ENCODE measurements around the gene BBS1.

The BBS1 gene

DNA sequence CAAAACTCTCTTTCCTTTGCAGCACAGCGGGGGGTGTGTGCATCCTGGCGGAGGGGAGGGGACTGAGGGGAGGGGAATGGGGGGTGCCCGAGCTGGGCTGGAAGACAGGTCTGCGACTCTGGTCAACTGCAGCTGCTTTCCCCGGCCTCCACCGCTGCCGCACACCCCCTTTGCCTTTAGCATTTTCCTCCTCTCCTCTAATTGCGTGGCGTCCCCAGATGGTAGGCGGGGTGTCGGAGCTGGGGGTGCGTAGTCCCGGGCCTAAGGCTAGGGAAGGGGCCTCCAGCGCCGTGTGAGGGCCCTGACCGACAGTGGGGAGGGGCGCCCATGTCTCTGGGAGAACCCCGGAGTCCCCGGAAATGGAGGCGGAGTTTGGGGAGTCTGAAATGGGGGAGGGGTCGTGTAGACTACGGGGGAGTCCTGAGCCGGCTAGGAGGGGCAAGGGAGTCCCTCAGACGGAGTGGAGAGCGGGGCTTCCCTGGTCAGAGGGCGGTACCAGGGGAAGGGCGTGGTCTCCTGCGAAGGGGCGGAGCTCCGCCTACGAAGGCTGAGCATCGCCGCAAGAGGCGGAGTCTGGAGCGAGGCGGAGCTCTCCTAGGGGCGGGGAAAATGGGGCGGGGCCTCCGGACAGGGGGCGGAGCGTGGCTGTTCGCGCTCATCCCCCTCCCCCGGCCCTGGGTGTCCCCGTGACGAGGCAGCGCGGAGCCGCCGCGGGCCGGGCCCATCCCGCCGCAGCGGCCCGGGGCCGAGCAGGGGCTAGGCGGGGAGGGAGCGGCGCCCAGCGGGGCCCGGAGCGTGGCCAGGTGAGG lies 44.0 kb upstream of the BBS1 start, which contains the start of gene PELI3:
TSS of gene PELI3 (plus strand) at position 681 of the 809 bp plus-strand sequence. CDS start 1,224 bp downstream, outside the sequence.
- peak; percentile 94 for DNase-seq (ENCODE audit: low read depth)
- H3K4me3 ChIP-seq (ENCODE audit: low read depth, low read length), result peak within 1 kb of the TSS; percentile 47
- TF ChIP-seq, protein P1, sequence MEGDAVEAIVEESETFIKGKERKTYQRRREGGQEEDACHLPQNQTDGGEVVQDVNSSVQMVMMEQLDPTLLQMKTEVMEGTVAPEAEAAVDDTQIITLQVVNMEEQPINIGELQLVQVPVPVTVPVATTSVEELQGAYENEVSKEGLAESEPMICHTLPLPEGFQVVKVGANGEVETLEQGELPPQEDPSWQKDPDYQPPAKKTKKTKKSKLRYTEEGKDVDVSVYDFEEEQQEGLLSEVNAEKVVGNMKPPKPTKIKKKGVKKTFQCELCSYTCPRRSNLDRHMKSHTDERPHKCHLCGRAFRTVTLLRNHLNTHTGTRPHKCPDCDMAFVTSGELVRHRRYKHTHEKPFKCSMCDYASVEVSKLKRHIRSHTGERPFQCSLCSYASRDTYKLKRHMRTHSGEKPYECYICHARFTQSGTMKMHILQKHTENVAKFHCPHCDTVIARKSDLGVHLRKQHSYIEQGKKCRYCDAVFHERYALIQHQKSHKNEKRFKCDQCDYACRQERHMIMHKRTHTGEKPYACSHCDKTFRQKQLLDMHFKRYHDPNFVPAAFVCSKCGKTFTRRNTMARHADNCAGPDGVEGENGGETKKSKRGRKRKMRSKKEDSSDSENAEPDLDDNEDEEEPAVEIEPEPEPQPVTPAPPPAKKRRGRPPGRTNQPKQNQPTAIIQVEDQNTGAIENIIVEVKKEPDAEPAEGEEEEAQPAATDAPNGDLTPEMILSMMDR (IDR thresholded peaks at IDR 0.05; ENCODE audit: low read depth, low read length), result no peak
- TF ChIP-seq POLR2A (IDR thresholded peaks at IDR 0.05; ENCODE audit: extremely low read depth, insufficient read length) (peak; percentile 53), MAX (IDR thresholded peaks at IDR 0.05; ENCODE audit: low read depth, low read length) (peak; percentile 35), MYC (IDR thresholded peaks at IDR 0.05; ENCODE audit: low read depth, low read length) (peak; percentile 53)

DNA sequence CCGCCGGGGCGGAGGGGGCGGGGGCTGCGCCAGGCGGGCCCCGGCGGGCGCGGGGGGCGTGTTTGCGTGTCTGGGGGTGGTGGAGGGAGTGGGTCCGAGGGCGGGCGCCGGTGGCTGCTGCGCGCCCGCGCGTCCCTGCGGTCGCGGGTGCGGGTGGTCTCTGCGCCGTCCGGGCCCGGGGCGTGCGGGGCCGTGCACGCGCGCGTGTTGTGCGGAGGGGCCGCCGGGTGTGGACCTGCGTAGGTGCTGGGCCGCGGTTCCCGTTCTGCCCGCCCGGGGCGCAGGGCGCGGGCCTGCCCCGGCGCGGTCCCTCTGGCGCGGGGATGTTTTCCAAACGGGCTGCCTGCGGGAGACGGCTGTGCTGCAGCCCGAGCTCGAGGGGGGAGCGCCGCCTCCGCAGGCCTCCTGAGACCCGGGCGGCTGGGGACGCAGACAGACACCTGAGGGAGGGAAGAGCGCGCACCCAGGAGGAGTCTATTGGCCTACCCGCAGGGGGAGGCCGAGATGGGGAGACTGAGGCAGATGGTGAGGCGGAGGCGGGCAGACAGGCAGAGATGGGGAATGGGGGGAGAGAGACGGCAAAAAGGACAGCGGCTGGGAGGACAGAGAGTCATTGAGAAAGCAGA lies 43.3 kb upstream of the BBS1 start:
- peak; percentile 54 for DNase-seq (ENCODE audit: low read depth)
- H3K4me3 ChIP-seq (ENCODE audit: low read depth, low read length), result peak overlapping the region; percentile 47
- TF ChIP-seq MAX (IDR thresholded peaks at IDR 0.05; ENCODE audit: low read depth, low read length) (no peak), MYC (IDR thresholded peaks at IDR 0.05; ENCODE audit: low read depth, low read length) (no peak), POLR2A (IDR thresholded peaks at IDR 0.05; ENCODE audit: extremely low read depth, insufficient read length) (no peak)
- TF ChIP-seq, protein P1 (IDR thresholded peaks at IDR 0.05; ENCODE audit: low read depth, low read length), result no peak

DNA sequence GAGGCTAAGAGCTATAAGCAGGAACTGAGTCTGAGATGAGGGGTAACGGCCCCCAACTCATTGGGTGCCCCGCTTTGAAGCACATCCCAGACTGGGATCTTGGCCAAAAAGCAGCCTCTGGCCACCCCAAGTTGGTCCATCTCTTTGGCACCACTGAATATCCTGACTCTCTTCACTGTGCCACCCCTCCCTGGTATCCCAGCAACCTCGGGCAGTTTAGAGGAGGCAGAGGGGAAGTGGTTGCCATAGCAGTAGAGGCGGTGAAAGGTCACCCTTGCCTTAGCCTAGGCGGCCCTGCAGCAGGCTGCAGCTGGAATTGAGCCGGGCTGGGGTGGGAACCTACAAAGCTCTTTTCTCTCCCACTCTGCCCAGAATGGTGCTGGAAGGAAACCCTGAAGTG lies 42.7 kb upstream of the BBS1 start:
- no peak for TF ChIP-seq MAX (IDR thresholded peaks at IDR 0.05; ENCODE audit: low read depth, low read length)
- TF ChIP-seq, protein P1 (IDR thresholded peaks at IDR 0.05; ENCODE audit: low read depth, low read length), result no peak
- TF ChIP-seq POLR2A (IDR thresholded peaks at IDR 0.05; ENCODE audit: extremely low read depth, insufficient read length), result no peak
- no peak for TF ChIP-seq MYC (IDR thresholded peaks at IDR 0.05; ENCODE audit: low read depth, low read length)
- H3K4me3 ChIP-seq (ENCODE audit: low read depth, low read length), result peak overlapping the region; percentile 47
- peak; percentile 81 for DNase-seq (ENCODE audit: low read depth)

DNA sequence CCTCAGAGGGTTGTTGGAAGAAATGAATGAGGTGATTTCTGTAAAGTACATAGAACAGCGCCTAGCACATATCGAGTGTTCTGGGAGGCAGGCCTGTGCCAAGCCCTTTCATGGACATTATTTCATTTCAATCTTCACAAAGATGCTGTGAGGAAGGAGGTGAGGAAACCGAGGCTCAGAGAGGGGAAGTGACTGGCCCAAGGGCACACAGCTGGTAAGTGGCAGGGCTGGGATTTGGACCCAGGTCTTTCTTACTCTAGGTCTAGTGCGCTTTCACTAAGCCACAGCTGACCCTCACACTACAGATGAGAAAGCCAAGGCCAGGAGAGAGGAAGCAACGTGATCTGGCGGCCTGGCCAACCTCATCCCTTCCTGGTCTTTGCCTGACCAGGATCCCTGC lies 41.7 kb upstream of the BBS1 start:
- H3K4me3 ChIP-seq (ENCODE audit: low read depth, low read length), result no peak overlapping the region
- DNase-seq (ENCODE audit: low read depth), result no peak
- TF ChIP-seq MAX (IDR thresholded peaks at IDR 0.05; ENCODE audit: low read depth, low read length), result no peak
- no peak for TF ChIP-seq POLR2A (IDR thresholded peaks at IDR 0.05; ENCODE audit: extremely low read depth, insufficient read length)
- no peak for TF ChIP-seq MYC (IDR thresholded peaks at IDR 0.05; ENCODE audit: low read depth, low read length)
- TF ChIP-seq, protein P1 (IDR thresholded peaks at IDR 0.05; ENCODE audit: low read depth, low read length), result no peak

DNA sequence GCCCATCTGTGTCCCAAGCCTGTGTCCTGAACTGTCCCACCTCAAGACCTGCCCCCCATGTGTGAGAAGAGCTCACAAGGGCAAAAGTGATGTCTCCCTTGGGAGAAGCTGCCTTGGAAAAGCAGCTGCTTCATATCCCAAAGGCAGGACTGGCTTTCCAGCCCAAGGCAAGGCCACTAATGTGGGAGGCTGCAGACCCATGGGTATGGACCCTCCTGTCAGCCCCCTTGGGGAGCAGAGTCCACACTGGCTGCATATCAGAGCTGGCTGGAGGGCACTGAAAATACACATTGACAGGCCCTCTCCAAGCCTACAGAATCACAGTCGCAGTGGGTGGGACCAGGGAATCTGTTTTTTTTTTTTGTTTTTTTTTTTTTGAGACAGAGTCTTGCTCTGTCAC lies 41.0 kb upstream of the BBS1 start:
- TF ChIP-seq MYC (IDR thresholded peaks at IDR 0.05; ENCODE audit: low read depth, low read length) (no peak), MAX (IDR thresholded peaks at IDR 0.05; ENCODE audit: low read depth, low read length) (no peak), POLR2A (IDR thresholded peaks at IDR 0.05; ENCODE audit: extremely low read depth, insufficient read length) (no peak)
- TF ChIP-seq, protein P1 (IDR thresholded peaks at IDR 0.05; ENCODE audit: low read depth, low read length), result no peak
- DNase-seq (ENCODE audit: low read depth), result no peak
- no peak overlapping the region for H3K4me3 ChIP-seq (ENCODE audit: low read depth, low read length)
